GM10248 (cell line): Measurements from ENCODE around the gene UNC5B.

Experiments
- CTCF ChIA-PET: fragments of 300-600 bp; sonication (Branson Sonifier 250); formaldehyde crosslinking; extraction: SDS; loops from one replicate; lab custom pipeline; 2021; ENCODE audit warnings: antibody characterized with exemption; lab: Yijun Ruan, JAX
- POLR2A ChIA-PET: fragments of 350-650 bp; sonication (Branson Sonifier 250); formaldehyde crosslinking; extraction: SDS; loops from one replicate; lab custom pipeline; 2020; ENCODE audit warnings: antibody characterized with exemption; lab: Yijun Ruan, JAX
- DNase-seq: peaks from one replicate; pipeline ENCODE4 v3.0.0; 2012; ENCODE audit errors: extremely low spot score
- CTCF ChIP-seq: IDR thresholded peaks from 2 replicates; pipeline ENCODE4 v1.5.1; 2012; ENCODE audit warnings: mild to moderate bottlenecking, low read depth; ENCODE audit errors: extremely low read depth, missing control alignments, control extremely low read depth

The UNC5B gene

GRCh38 chr10:71276873-71277272, 64.5 kb downstream of the UNC5B start:
- TF ChIP-seq CTCF = no peak
- POLR2A ChIA-PET = no interaction called here
- DNase-seq = no peak
- CTCF ChIA-PET = interaction anchor here (1.3 to 2.0 kb wide), 3 partner anchors 10 to 16 kb away, joined by 3 to 10 read pairs (median 3); no protein-coding TSS in a partner anchor

- DNase-seq = no peak
- ChIA-PET POLR2A (no interaction called here), CTCF (interaction anchor here (1.0 to 1.3 kb wide), 2 partner anchors 9 to 37 kb away, joined by 3 read pairs; no protein-coding TSS in a partner anchor)
- no peak for TF ChIP-seq CTCF
Observed at GRCh38 chr10:71277914-71278665, 65.7 kb downstream of the UNC5B start.

- POLR2A ChIA-PET = no interaction called here
- no peak for TF ChIP-seq CTCF
- no peak for DNase-seq
- CTCF ChIA-PET = no interaction called here
Observed at GRCh38 chr10:71278691-71279588, 66.6 kb downstream of the UNC5B start.

GRCh38 chr10:71279590-71280170, 67.3 kb downstream of the UNC5B start:
- DNase-seq = no peak
- POLR2A ChIA-PET = no interaction called here
- no peak for TF ChIP-seq CTCF
- CTCF ChIA-PET = interaction anchor here (1.0 kb wide), 1 partner anchor 9 kb away, joined by 4 read pairs; no protein-coding TSS in a partner anchor

GRCh38 chr10:71280216-71280615, 67.8 kb downstream of the UNC5B start:
- POLR2A ChIA-PET = no interaction called here
- no peak for DNase-seq
- TF ChIP-seq CTCF = no peak
- CTCF ChIA-PET = interaction anchor here (1.0 kb wide), 1 partner anchor 9 kb away, joined by 4 read pairs; no protein-coding TSS in a partner anchor

- no peak for TF ChIP-seq CTCF
- POLR2A ChIA-PET = no interaction called here
- CTCF ChIA-PET = no interaction called here
- DNase-seq = no peak
Observed at GRCh38 chr10:71280825-71281224, 68.5 kb downstream of the UNC5B start.
